ENCODE results near the gene ABLIM3.

DNA sequence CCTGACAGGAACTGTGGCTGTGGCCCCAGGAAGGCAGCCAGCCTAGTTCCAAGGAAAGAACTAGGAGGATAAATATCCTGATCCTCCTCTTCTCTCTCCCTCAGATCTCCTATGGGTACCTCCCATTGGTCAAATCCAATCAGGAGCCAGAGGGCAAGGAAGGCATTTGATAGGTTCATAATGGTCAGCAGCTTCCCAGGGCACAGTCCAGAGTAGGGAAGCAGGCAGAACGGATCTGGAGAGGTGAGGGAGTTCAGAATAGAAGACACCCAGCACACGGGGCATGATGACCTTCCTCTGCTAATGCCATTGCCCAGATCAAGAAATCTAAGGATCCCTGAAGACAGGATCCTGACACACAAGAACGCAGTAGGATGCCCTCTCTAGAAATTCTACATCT lies 8.6 kb downstream of the ABLIM3 start:
- TF ChIP-seq, protein P1, sequence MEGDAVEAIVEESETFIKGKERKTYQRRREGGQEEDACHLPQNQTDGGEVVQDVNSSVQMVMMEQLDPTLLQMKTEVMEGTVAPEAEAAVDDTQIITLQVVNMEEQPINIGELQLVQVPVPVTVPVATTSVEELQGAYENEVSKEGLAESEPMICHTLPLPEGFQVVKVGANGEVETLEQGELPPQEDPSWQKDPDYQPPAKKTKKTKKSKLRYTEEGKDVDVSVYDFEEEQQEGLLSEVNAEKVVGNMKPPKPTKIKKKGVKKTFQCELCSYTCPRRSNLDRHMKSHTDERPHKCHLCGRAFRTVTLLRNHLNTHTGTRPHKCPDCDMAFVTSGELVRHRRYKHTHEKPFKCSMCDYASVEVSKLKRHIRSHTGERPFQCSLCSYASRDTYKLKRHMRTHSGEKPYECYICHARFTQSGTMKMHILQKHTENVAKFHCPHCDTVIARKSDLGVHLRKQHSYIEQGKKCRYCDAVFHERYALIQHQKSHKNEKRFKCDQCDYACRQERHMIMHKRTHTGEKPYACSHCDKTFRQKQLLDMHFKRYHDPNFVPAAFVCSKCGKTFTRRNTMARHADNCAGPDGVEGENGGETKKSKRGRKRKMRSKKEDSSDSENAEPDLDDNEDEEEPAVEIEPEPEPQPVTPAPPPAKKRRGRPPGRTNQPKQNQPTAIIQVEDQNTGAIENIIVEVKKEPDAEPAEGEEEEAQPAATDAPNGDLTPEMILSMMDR (IDR thresholded peaks at IDR 0.05) = no peak
- TF ChIP-seq POLR2A (IDR thresholded peaks at IDR 0.05) = no peak
